ENCODE results near the gene BNC2.

Gene BNC2

GRCh38 chr9:16869131-16869881 is 1.2 kb downstream of the BNC2 start:
- DNase-seq (ENCODE audit: low spot score): no peak

- DNase-seq (ENCODE audit: low spot score): no peak
Observed at GRCh38 chr9:16868701-16869100, 1.8 kb downstream of the BNC2 start.

- no peak for DNase-seq (ENCODE audit: low spot score)
Observed at GRCh38 chr9:16867576-16868311, 2.7 kb downstream of the BNC2 start.

GRCh38 chr9:16866587-16866986 is 3.9 kb downstream of the BNC2 start:
- DNase-seq (ENCODE audit: low spot score): no peak

GRCh38 chr9:16864649-16865434 is 5.6 kb downstream of the BNC2 start:
- DNase-seq (ENCODE audit: low spot score): no peak

- DNase-seq (ENCODE audit: low spot score): no peak
Observed at GRCh38 chr9:16848179-16848578, 22.3 kb downstream of the BNC2 start.

GRCh38 chr9:16846986-16847385 is 23.5 kb downstream of the BNC2 start:
- no peak for DNase-seq (ENCODE audit: low spot score)

GRCh38 chr9:16846367-16846766 is 24.1 kb downstream of the BNC2 start:
- no peak for DNase-seq (ENCODE audit: low spot score)

- DNase-seq (ENCODE audit: low spot score): no peak
Observed at GRCh38 chr9:16834817-16835216, 35.7 kb downstream of the BNC2 start.

- no peak for DNase-seq (ENCODE audit: low spot score)
Observed at GRCh38 chr9:16833296-16833835, 37.1 kb downstream of the BNC2 start.

GRCh38 chr9:16832101-16832500 is 38.4 kb downstream of the BNC2 start:
- DNase-seq (ENCODE audit: low spot score): no peak

GRCh38 chr9:16830806-16831205 is 39.7 kb downstream of the BNC2 start:
- no peak for DNase-seq (ENCODE audit: low spot score)

GRCh38 chr9:16828340-16829281 is 41.9 kb downstream of the BNC2 start:
- no peak for DNase-seq (ENCODE audit: low spot score)

- DNase-seq (ENCODE audit: low spot score): no peak
Observed at GRCh38 chr9:16825971-16826625, 44.4 kb downstream of the BNC2 start.

- DNase-seq (ENCODE audit: low spot score): no peak
Observed at GRCh38 chr9:16825331-16825725, 45.1 kb downstream of the BNC2 start.

- no peak for DNase-seq (ENCODE audit: low spot score)
Observed at GRCh38 chr9:16824545-16825330, 45.7 kb downstream of the BNC2 start.

GRCh38 chr9:16823906-16824305 is 46.6 kb downstream of the BNC2 start:
- no peak for DNase-seq (ENCODE audit: low spot score)

- no peak for DNase-seq (ENCODE audit: low spot score)
Observed at GRCh38 chr9:16821344-16821743, 49.1 kb downstream of the BNC2 start.

- DNase-seq (ENCODE audit: low spot score): no peak
Observed at GRCh38 chr9:16817514-16817913, 53.0 kb downstream of the BNC2 start.

- no peak for DNase-seq (ENCODE audit: low spot score)
Observed at GRCh38 chr9:16817002-16817401, 53.5 kb downstream of the BNC2 start.

Data from CD4-positive, alpha-beta T cell treated with Interleukin-2 at 100 ng/mL for 4 hours (primary cell).